Astrocyte (in vitro differentiated cells and primary cell): Measurements from ENCODE around the gene GRIK3. TPM values are rescaled to one million over a fixed set of nuclear protein-coding genes. Genes with fewer than 3 reads are reported as not detected.

Experiments used
- DNase-seq: peaks from one replicate; pipeline ENCODE4 v3.0.0-alpha.2; 2010; ENCODE audit warnings: low read depth
- FAIRE-seq: peaks from 2 replicates; lab custom pipeline; 2011; peaks lifted over from hg19 to GRCh38; lab: Jason Lieb, UNC
- H2AFZ ChIP-seq: 2 replicates; pipeline ENCODE4 v1.6.0; 2012; ENCODE audit warnings: low read depth, low read length, inconsistent platforms
- H3K27ac ChIP-seq: 2 replicates; pipeline ENCODE4 v1.5.1; 2011; ENCODE audit warnings: low read depth, low read length, inconsistent platforms
- H3K27me3 ChIP-seq: 2 replicates; pipeline ENCODE4 v1.6.0; 2011; ENCODE audit warnings: low read length, inconsistent platforms; ENCODE audit not compliant: insufficient read depth
- H3K36me3 ChIP-seq: 2 replicates; pipeline ENCODE4 v1.5.1; 2011; ENCODE audit warnings: low read length, inconsistent platforms; ENCODE audit not compliant: insufficient read depth
- H3K4me1 ChIP-seq: 2 replicates; pipeline ENCODE4 v1.5.1; 2011; ENCODE audit warnings: low read length, inconsistent platforms; ENCODE audit not compliant: insufficient read depth
- H3K4me2 ChIP-seq: 2 replicates; pipeline ENCODE4 v1.6.0; 2012; ENCODE audit warnings: low read length, inconsistent platforms
- H3K4me3 ChIP-seq: 2 replicates; pipeline ENCODE4 v1.5.1; 2011; ENCODE audit warnings: low read depth, mild to moderate bottlenecking, low read length, inconsistent platforms; ENCODE audit not compliant: insufficient read depth
- H3K79me2 ChIP-seq: 2 replicates; pipeline ENCODE4 v1.6.0; 2012; ENCODE audit warnings: mild to moderate bottlenecking, low read length, inconsistent platforms; ENCODE audit not compliant: insufficient read depth
- H3K9ac ChIP-seq: 2 replicates; pipeline ENCODE4 v1.6.0; 2012; ENCODE audit warnings: mild to moderate bottlenecking, low read length, inconsistent platforms
- H3K9me3 ChIP-seq: 2 replicates; pipeline ENCODE4 v1.5.1; 2012; ENCODE audit warnings: low read depth, mild to moderate bottlenecking, low read length, inconsistent platforms; ENCODE audit not compliant: insufficient read depth
- H4K20me1 ChIP-seq: 2 replicates; pipeline ENCODE4 v1.6.0; 2012; ENCODE audit warnings: low read length, inconsistent platforms; ENCODE audit not compliant: insufficient read depth
- H3K27ac Mint-ChIP-seq: one replicate; pipeline ENCODE4 v1.8.0; 2021; ENCODE audit warnings: mild to moderate bottlenecking, mixed read lengths; ENCODE audit not compliant: unreplicated experiment
- H3K27me3 Mint-ChIP-seq: one replicate; pipeline ENCODE4 v1.8.0; 2021; ENCODE audit warnings: low read depth, mixed read lengths; ENCODE audit not compliant: unreplicated experiment
- H3K36me3 Mint-ChIP-seq: one replicate; pipeline ENCODE4 v1.8.0; 2021; ENCODE audit warnings: low read depth, mixed read lengths; ENCODE audit not compliant: unreplicated experiment
- H3K4me1 Mint-ChIP-seq: one replicate; pipeline ENCODE4 v1.8.0; 2021; ENCODE audit warnings: low read depth, mixed read lengths; ENCODE audit not compliant: unreplicated experiment
- H3K4me3 Mint-ChIP-seq: one replicate; pipeline ENCODE4 v1.8.0; 2021; ENCODE audit warnings: mild to moderate bottlenecking, moderate library complexity, mixed read lengths; ENCODE audit not compliant: unreplicated experiment
- H3K9me3 Mint-ChIP-seq: one replicate; pipeline ENCODE4 v1.8.0; 2021; ENCODE audit warnings: mild to moderate bottlenecking, mixed read lengths; ENCODE audit not compliant: unreplicated experiment
- CTCF ChIP-seq: IDR thresholded peaks from 2 replicates; pipeline ENCODE4 v1.5.1; 2011; ENCODE audit warnings: low read depth, mild to moderate bottlenecking, inconsistent platforms, low read length, moderate library complexity; ENCODE audit not compliant: insufficient read depth
- EZH2 ChIP-seq: IDR thresholded peaks from 2 replicates; pipeline ENCODE4 v1.6.1; 2012; ENCODE audit warnings: mild to moderate bottlenecking, low read length, inconsistent platforms; ENCODE audit not compliant: insufficient read depth
- total RNA-seq: library from RNA; stranded (reverse); gene quantifications from 2 replicates; pipeline ENCODE4 v1.2.1, GENCODE V29; 2021

The GRIK3 gene
- total RNA-seq, 1 donor from 2014 or later: 0.16 TPM

- Histone ChIP-seq H3K4me2 (no peak overlapping the region), H3K36me3 (no peaks in the 10 kb centered on the region), H3K9ac (no peak overlapping the region), H3K27me3 (no peaks in the 10 kb centered on the region), H4K20me1 (no peaks in the 10 kb centered on the region), H3K4me1 (no peaks in the 10 kb centered on the region), H3K4me3 (no peak overlapping the region), H3K9me3 (no peaks in the 10 kb centered on the region), H3K27ac (no peak overlapping the region), H2AFZ (no peak overlapping the region), H3K79me2 (no peaks in the 10 kb centered on the region)
- Mint-ChIP-seq H3K4me3 (no peak overlapping the region), H3K4me1 (no peaks in the 10 kb centered on the region), H3K9me3 (no peaks in the 10 kb centered on the region), H3K27me3 (peaks cover 73% of the 10 kb centered on the region), H3K27ac (no peak overlapping the region), H3K36me3 (no peaks in the 10 kb centered on the region)
- TF ChIP-seq CTCF (no peak), EZH2 (no peak)
- no peak for FAIRE-seq
- DNase-seq: no peak
Observed at GRCh38 chr1:36839485-36839884, 194.8 kb downstream of the GRIK3 start.

- Mint-ChIP-seq H3K9me3 (no peaks in the 10 kb centered on the region), H3K36me3 (no peaks in the 10 kb centered on the region), H3K27me3 (peaks cover 77% of the 10 kb centered on the region), H3K27ac (no peak overlapping the region), H3K4me3 (no peak overlapping the region), H3K4me1 (no peaks in the 10 kb centered on the region)
- Histone ChIP-seq H2AFZ (no peak overlapping the region), H3K9ac (no peak overlapping the region), H3K4me2 (no peak overlapping the region), H3K36me3 (no peaks in the 10 kb centered on the region), H3K4me3 (no peak overlapping the region), H3K79me2 (no peaks in the 10 kb centered on the region), H3K4me1 (no peaks in the 10 kb centered on the region), H3K9me3 (no peaks in the 10 kb centered on the region), H3K27me3 (no peaks in the 10 kb centered on the region), H4K20me1 (no peaks in the 10 kb centered on the region), H3K27ac (no peak overlapping the region)
- FAIRE-seq (no peak), DNase-seq (no peak)
- TF ChIP-seq CTCF: no peak
- no peak for TF ChIP-seq EZH2
Observed at GRCh38 chr1:36838888-36839287, 195.4 kb downstream of the GRIK3 start.

GRCh38 chr1:36836916-36837315, 197.4 kb downstream of the GRIK3 start:
- Histone ChIP-seq H4K20me1 (no peaks in the 10 kb centered on the region), H3K9me3 (no peaks in the 10 kb centered on the region), H3K4me1 (no peaks in the 10 kb centered on the region), H3K27ac (no peak overlapping the region), H3K79me2 (no peaks in the 10 kb centered on the region), H3K4me2 (no peak overlapping the region), H3K27me3 (no peaks in the 10 kb centered on the region), H3K9ac (no peak overlapping the region), H3K36me3 (no peaks in the 10 kb centered on the region), H2AFZ (no peak overlapping the region), H3K4me3 (no peak overlapping the region)
- DNase-seq: no peak
- TF ChIP-seq EZH2: no peak
- no peak for TF ChIP-seq CTCF
- Mint-ChIP-seq H3K27me3 (peaks cover 77% of the 10 kb centered on the region), H3K9me3 (no peaks in the 10 kb centered on the region), H3K36me3 (no peaks in the 10 kb centered on the region), H3K4me3 (no peak overlapping the region), H3K27ac (no peak overlapping the region), H3K4me1 (no peaks in the 10 kb centered on the region)
- FAIRE-seq: no peak
